ENCODE measurements around the gene ETV4. TPM values are rescaled to one million over a fixed set of nuclear protein-coding genes. Genes with fewer than 3 reads are reported as not detected.
A peak's percentile ranks its signal among the peaks of the same experiment; 100 is the strongest.

ETV4 gene
- total and polyA plus RNA-seq, 2 of the 13 experiments (the other 11 are each of a cell fraction or from before 2014, with no cell fraction given) = 128 to 330 TPM

GRCh38 chr17:43563600-43564594, 17.8 kb upstream of the ETV4 start (continued):
- TF ChIP-seq NR2F6 (IDR thresholded peaks at IDR 0.05) = no peak
- peak; percentile 21; the same call in 1 of the 2 replicates for TF ChIP-seq NR2F6 (CRISPR knock-in tag; IDR thresholded peaks at IDR 0.05)
- 0 out of 2 replicates have a peak, but pooled peaks have one; percentile 50 for TF ChIP-seq SSRP1 (CRISPR knock-in tag; IDR thresholded peaks at IDR 0.05)
- TF ChIP-seq, protein P1, sequence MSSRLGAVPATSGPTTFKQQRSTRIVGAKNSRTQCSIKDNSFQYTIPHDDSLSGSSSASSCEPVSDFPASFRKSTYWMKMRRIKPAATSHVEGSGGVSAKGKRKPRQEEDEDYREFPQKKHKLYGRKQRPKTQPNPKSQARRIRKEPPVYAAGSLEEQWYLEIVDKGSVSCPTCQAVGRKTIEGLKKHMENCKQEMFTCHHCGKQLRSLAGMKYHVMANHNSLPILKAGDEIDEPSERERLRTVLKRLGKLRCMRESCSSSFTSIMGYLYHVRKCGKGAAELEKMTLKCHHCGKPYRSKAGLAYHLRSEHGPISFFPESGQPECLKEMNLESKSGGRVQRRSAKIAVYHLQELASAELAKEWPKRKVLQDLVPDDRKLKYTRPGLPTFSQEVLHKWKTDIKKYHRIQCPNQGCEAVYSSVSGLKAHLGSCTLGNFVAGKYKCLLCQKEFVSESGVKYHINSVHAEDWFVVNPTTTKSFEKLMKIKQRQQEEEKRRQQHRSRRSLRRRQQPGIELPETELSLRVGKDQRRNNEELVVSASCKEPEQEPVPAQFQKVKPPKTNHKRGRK (CRISPR knock-in tag; IDR thresholded peaks at IDR 0.05) = peak; percentile 71; the same call in 1 of the 2 replicates

DNA sequence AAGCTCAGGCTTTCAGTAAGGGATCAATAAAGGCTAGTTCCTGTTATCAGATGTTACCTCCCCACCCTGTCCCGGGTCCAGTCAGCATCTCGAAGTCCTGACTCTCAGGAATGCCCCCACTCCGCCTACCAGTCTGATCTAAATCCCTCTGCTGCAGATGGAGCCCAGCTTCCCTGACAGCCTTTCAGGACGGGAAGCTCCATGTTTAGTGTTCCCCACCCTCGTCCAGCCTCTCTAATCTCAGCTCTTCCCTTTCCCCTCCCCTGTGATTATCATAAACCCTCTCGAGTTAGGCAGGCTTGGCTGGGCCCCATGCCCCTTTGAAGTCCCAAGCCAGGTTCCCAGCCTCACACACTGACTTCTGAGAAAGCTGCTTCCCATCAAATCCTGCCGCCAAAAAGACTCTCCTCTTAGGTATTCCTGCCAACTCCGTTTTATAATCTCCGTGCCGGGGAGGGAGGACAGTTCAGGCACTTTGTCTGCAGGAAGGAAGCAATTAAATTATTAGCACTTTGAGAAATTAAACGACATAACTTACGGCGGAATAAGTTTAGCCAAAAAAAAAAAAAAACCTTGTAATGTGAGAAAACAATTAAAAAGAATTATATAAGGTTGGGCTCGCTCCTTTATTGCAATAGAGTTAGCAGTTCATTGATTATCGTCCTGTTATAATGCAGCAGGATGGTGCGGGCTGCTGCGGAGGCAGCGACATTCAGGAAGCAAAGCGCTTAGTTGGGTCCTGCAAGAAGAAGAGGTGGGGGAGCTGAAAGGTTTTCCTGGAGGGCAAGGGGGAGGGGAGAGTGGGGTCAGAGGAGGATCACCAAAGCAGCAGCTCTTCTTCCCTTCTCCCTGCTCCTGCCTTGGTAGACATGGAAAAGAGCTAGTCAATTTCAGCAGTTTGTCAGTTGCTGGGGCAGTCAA, 16.8 kb upstream of the ETV4 start:
- Histone ChIP-seq H3K79me2 (ENCODE audit: insufficient read depth, low read length) (no peaks in the 10 kb centered on the region), H3K27me3 (ENCODE audit: control insufficient read depth in 1 of 2, insufficient read depth in 2 of 2, low read length in 2 of 2) (no peaks in the 10 kb centered on the region), H3K4me1 (ENCODE audit: insufficient read depth, low read length) (peaks cover 73% of the 10 kb centered on the region), H3K9ac (ENCODE audit: insufficient read depth, low read depth, low read length) (0 out of 2 replicates have a peak overlapping the region, but pooled peaks have one; percentile 18), H3K27ac (ENCODE audit: extremely low read length, insufficient read depth, low read length) (peak overlapping the region; percentile 18), H3K9me3 (ENCODE audit: low read length) (no peaks in the 10 kb centered on the region), H3K4me3 (replicated peaks in 1 of 3; ENCODE audit: insufficient read depth in 1 of 3, low read depth in 2 of 3, low read length in 3 of 3) (peak overlapping the region in 1 of 3 experiments; percentile 23; a peak in 2 of 6 replicates), H2AFZ (ENCODE audit: low read length) (no peak overlapping the region), H4K20me1 (ENCODE audit: insufficient read depth, low read length) (no peaks in the 10 kb centered on the region), H3K36me3 (replicated peaks in 1 of 2; ENCODE audit: control insufficient read depth in 1 of 2, insufficient read depth in 2 of 2, low read length in 2 of 2) (no peaks in the 10 kb centered on the region), H3K4me2 (ENCODE audit: low read depth, low read length) (peak overlapping the region; percentile 66)
- peak; percentile 53 for ATAC-seq
- ChIA-PET CTCF (ENCODE audit: low intra/inter-chr PET ratio, low total read pairs) (no interaction called here), POLR2A (interaction anchor here (0.6 to 28.7 kb wide), 11 partner anchors 9 to 636 kb away, joined by 3 to 1546 read pairs (median 5); partner anchors contain the start of gene ETV4)
- intact Hi-C loops (cut with micrococcal nuclease; ENCODE audit: unreplicated experiment) = no loop called here
- peak; percentile 56 for DNase-seq (ENCODE audit: low spot score)
- in situ Hi-C loops (cut with HindIII; ENCODE audit: extremely low pct_ligation_motif_present, low pct_unique_long_range_greater_than_20kb) = no loop called here
- WGBS (ENCODE audit: low lambda C conversion rate) = 33% methylated on average over 19 of the region's 19 CpGs
- FAIRE-seq = peak; percentile 76
- BruUV-seq (replicated peaks) = no TSS peak
- 0 out of 2 replicates have a peak, but pooled peaks have one; percentile 51 for TF ChIP-seq ZSCAN31 (CRISPR knock-in tag; IDR thresholded peaks at IDR 0.05; ENCODE audit: low read depth)
- no peak for TF ChIP-seq PAX8 (CRISPR knock-in tag; IDR thresholded peaks at IDR 0.05; ENCODE audit: borderline replicate concordance)
- TF ChIP-seq THYN1 (CRISPR knock-in tag; IDR thresholded peaks at IDR 0.05; ENCODE audit: borderline replicate concordance, low read depth) = no peak
- no peak for TF ChIP-seq ZNF333 (CRISPR knock-in tag; IDR thresholded peaks at IDR 0.05; ENCODE audit: borderline replicate concordance)
- TF ChIP-seq ZNF382 (CRISPR knock-in tag; IDR thresholded peaks at IDR 0.05; ENCODE audit: borderline replicate concordance) = no peak
- TF ChIP-seq ZBTB42 (CRISPR knock-in tag; IDR thresholded peaks at IDR 0.05) = no peak
- TF ChIP-seq ZNF563 (CRISPR knock-in tag; IDR thresholded peaks at IDR 0.05) = no peak
- no peak for TF ChIP-seq ZNF446 (CRISPR knock-in tag; IDR thresholded peaks at IDR 0.05)
- TF ChIP-seq EP300 (IDR thresholded peaks at IDR 0.05; ENCODE audit: low read depth in 2 of 2, low read length in 2 of 2) = peak in 1 of 2 experiments; percentile 61; a peak in 1 of 4 replicates
- TF ChIP-seq EP300 (CRISPR knock-in tag; IDR thresholded peaks at IDR 0.05; ENCODE audit: borderline replicate concordance) = no peak
- TF ChIP-seq RFX3 (CRISPR knock-in tag; IDR thresholded peaks at IDR 0.05) = no peak
- no peak for TF ChIP-seq HOXD1 (CRISPR knock-in tag; IDR thresholded peaks at IDR 0.05)
- TF ChIP-seq ZNF879 (CRISPR knock-in tag; IDR thresholded peaks at IDR 0.05) = no peak
- TF ChIP-seq TEF (CRISPR knock-in tag; IDR thresholded peaks at IDR 0.05) = no peak
- no peak for TF ChIP-seq HMG20B (CRISPR knock-in tag; conservative IDR thresholded peaks at IDR 0.05)
